A673 (cell line): ENCODE measurements around the gene RERE. TPM values are rescaled to one million over a fixed set of nuclear protein-coding genes. Genes with fewer than 3 reads are reported as not detected.

ENCODE experiments used
- BruUV-seq: library from RNA; stranded (reverse); fragments of 400-500 nt; replicated peaks from 2 replicates; lab custom pipeline; 2021; lab: Mats Ljungman, UMichigan
- CTCF ChIA-PET: fragments of 300-600 bp; sonication (Branson Sonifier 250); formaldehyde crosslinking; loops from one replicate; lab custom pipeline; 2022; ENCODE audit warnings: antibody characterized with exemption; lab: Charles Lee
- POLR2A ChIA-PET: fragments of 300-600 bp; sonication (Branson Sonifier 250); formaldehyde crosslinking; loops from one replicate; lab custom pipeline; 2022; ENCODE audit warnings: antibody characterized with exemption; ENCODE audit not compliant: low non-redundant PET; lab: Charles Lee
- DNase-seq: peaks from one replicate; pipeline ENCODE4 v3.0.0-alpha.2; 2015; ENCODE audit warnings: low spot score
- H3K27ac ChIP-seq: fragments of 200-600 bp; sonication (generic); 2 replicates; pipeline ENCODE4 v1.5.1; 2016; ENCODE audit warnings: mixed run types, low read depth, mild to moderate bottlenecking, mixed read lengths, antibody characterized with exemption, low read length; ENCODE audit not compliant: poor library complexity, severe bottlenecking
- H3K27me3 ChIP-seq: fragments of 200-600 bp; sonication (generic); replicated peaks from 2 replicates; pipeline ENCODE4 v1.6.1; 2017; ENCODE audit warnings: mixed run types, low read depth, mild to moderate bottlenecking, mixed read lengths, antibody characterized with exemption, low read length; ENCODE audit not compliant: insufficient read depth, poor library complexity
- H3K36me3 ChIP-seq: fragments of 200-600 bp; sonication (generic); 2 replicates; pipeline ENCODE4 v1.6.1; 2016; ENCODE audit warnings: mixed run types, mild to moderate bottlenecking, mixed read lengths, antibody characterized with exemption, low read length; ENCODE audit not compliant: insufficient read depth, poor library complexity, severe bottlenecking
- H3K4me1 ChIP-seq: fragments of 200-600 bp; sonication (generic); 2 replicates; pipeline ENCODE4 v1.6.1; 2017; ENCODE audit warnings: mixed run types, mild to moderate bottlenecking, mixed read lengths, antibody characterized with exemption, low read length; ENCODE audit not compliant: insufficient read depth, poor library complexity, severe bottlenecking
- H3K4me3 ChIP-seq: fragments of 200-600 bp; sonication (generic); 2 replicates; pipeline ENCODE4 v1.5.1; 2016; ENCODE audit warnings: low read depth, mixed run types, mild to moderate bottlenecking, mixed read lengths, low read length; ENCODE audit not compliant: poor library complexity, severe bottlenecking
- H3K9me3 ChIP-seq: fragments of 200-600 bp; sonication (generic); 2 replicates; pipeline ENCODE4 v1.6.1; 2016; ENCODE audit warnings: mixed run types, low read depth, mild to moderate bottlenecking, mixed read lengths, antibody characterized with exemption, low read length; ENCODE audit not compliant: poor library complexity, severe bottlenecking
- EZH2 ChIP-seq: fragments of 200-600 bp; sonication (generic); IDR thresholded peaks from 2 replicates; pipeline ENCODE4 v1.6.1; 2017; ENCODE audit warnings: borderline replicate concordance, low read depth, mild to moderate bottlenecking, mixed read lengths, antibody characterized with exemption, low read length; ENCODE audit not compliant: poor library complexity, severe bottlenecking
- intact Hi-C: fragments of 100-400 bp; cut with micrococcal nuclease; formaldehyde crosslinking; loops from one replicate; pipeline ENCODE4 v1.10.0; 2022; ENCODE audit not compliant: unreplicated experiment
- total RNA-seq: library from RNA; stranded (reverse); gene quantifications from 2 replicates; pipeline ENCODE4 v1.2.3, GENCODE V29; 2021
- TF ChIP-seq, protein P1 (sequence below): fragments of 300-800, 200-600 bp; sonication (generic); conservative IDR thresholded peaks from 2 replicates; pipeline ENCODE4 v1.5.1; 2017; ENCODE audit warnings: low read depth, mild to moderate bottlenecking, antibody characterized with exemption, low read length, moderate library complexity, mixed read lengths

Gene RERE
- total RNA-seq, 1 experiment from 2014 or later, result 188 TPM

GRCh38 chr1:8628606-8629005, 188.8 kb downstream of the RERE start:
- ChIA-PET POLR2A (no interaction called here), CTCF (no interaction called here)
- H3K27me3 ChIP-seq, result no peaks in the 10 kb centered on the region
- H3K27ac ChIP-seq, result no peak overlapping the region
- H3K4me3 ChIP-seq, result no peak overlapping the region
- DNase-seq, result no peak
- H3K9me3 ChIP-seq, result no peaks in the 10 kb centered on the region
- H3K36me3 ChIP-seq, result no peaks in the 10 kb centered on the region
- BruUV-seq, result no TSS peak
- peaks cover 90% of the 10 kb centered on the region for H3K4me1 ChIP-seq
- TF ChIP-seq, protein P1, sequence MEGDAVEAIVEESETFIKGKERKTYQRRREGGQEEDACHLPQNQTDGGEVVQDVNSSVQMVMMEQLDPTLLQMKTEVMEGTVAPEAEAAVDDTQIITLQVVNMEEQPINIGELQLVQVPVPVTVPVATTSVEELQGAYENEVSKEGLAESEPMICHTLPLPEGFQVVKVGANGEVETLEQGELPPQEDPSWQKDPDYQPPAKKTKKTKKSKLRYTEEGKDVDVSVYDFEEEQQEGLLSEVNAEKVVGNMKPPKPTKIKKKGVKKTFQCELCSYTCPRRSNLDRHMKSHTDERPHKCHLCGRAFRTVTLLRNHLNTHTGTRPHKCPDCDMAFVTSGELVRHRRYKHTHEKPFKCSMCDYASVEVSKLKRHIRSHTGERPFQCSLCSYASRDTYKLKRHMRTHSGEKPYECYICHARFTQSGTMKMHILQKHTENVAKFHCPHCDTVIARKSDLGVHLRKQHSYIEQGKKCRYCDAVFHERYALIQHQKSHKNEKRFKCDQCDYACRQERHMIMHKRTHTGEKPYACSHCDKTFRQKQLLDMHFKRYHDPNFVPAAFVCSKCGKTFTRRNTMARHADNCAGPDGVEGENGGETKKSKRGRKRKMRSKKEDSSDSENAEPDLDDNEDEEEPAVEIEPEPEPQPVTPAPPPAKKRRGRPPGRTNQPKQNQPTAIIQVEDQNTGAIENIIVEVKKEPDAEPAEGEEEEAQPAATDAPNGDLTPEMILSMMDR, result no peak
- no peak for TF ChIP-seq EZH2
- intact Hi-C loops, result no loop called here

GRCh38 chr1:8627728-8628127, 189.7 kb downstream of the RERE start:
- peak overlapping the region; percentile 12 for H3K27ac ChIP-seq
- no TSS peak for BruUV-seq
- peaks cover 88% of the 10 kb centered on the region for H3K4me1 ChIP-seq
- no peaks in the 10 kb centered on the region for H3K27me3 ChIP-seq
- intact Hi-C loops, result no loop called here
- TF ChIP-seq, protein P1, result no peak
- H3K4me3 ChIP-seq, result no peak overlapping the region
- no peaks in the 10 kb centered on the region for H3K36me3 ChIP-seq
- H3K9me3 ChIP-seq, result no peaks in the 10 kb centered on the region
- POLR2A ChIA-PET, result no interaction called here
- no peak for DNase-seq
- CTCF ChIA-PET, result interaction anchor here (0.7 kb wide), 1 partner anchor 1585 kb away, joined by 4 read pairs; no protein-coding TSS in a partner anchor

- no peaks in the 10 kb centered on the region for H3K36me3 ChIP-seq
- BruUV-seq, result no TSS peak
- H3K4me1 ChIP-seq, result peaks cover 91% of the 10 kb centered on the region
- H3K27ac ChIP-seq, result peak overlapping the region; percentile 16
- no peak overlapping the region for H3K4me3 ChIP-seq
- no peak for DNase-seq
- TF ChIP-seq, protein P1, result no peak
- no peak for TF ChIP-seq EZH2
- CTCF ChIA-PET, result no interaction called here
- no peaks in the 10 kb centered on the region for H3K9me3 ChIP-seq
- H3K27me3 ChIP-seq, result no peaks in the 10 kb centered on the region
- intact Hi-C loops, result no loop called here
- POLR2A ChIA-PET, result no interaction called here
These were observed 191.2 kb downstream of the RERE start for GRCh38 chr1:8625981-8626898.
